Endothelial cell of umbilical vein (primary cell): ENCODE results near the gene EML6. TPM values are rescaled to one million over a fixed set of nuclear protein-coding genes. Genes with fewer than 3 reads are reported as not detected.

Experiments
- BruUV-seq: library from RNA; stranded (reverse); fragments of 400-500 nt; replicated peaks from 2 replicates; lab custom pipeline; 2021; lab: Mats Ljungman, UMichigan
- CTCF ChIA-PET: fragments of 300-600, 350-600 bp; sonication (Branson Sonifier 250); formaldehyde crosslinking; loops from one replicate; lab custom pipeline; 2021; ENCODE audit warnings: antibody characterized with exemption, inconsistent platforms; lab: Charles Lee
- POLR2A ChIA-PET: fragments of 300-600, 350-600 bp; sonication (Branson Sonifier 250); formaldehyde crosslinking; loops from one replicate; lab custom pipeline; 2021; ENCODE audit warnings: antibody characterized with exemption, inconsistent platforms; lab: Charles Lee
- DNase-seq: peaks from one replicate; pipeline ENCODE4 v3.0.0-alpha.2; 2011; ENCODE audit warnings: low read depth, low spot score
- FAIRE-seq: peaks from 2 replicates; lab custom pipeline; 2011; peaks lifted over from hg19 to GRCh38; lab: Jason Lieb, UNC
- H2AFZ ChIP-seq: 2 replicates; pipeline ENCODE4 v1.6.0; 2012; ENCODE audit warnings: low read depth, low read length, control low read depth, inconsistent platforms
- H3K27ac ChIP-seq: 2 replicates; pipeline ENCODE4 v1.5.1; 2011; ENCODE audit warnings: low read depth, mild to moderate bottlenecking, control low read depth, low read length, moderate library complexity; ENCODE audit not compliant: insufficient read depth
- H3K27me3 ChIP-seq, 2 experiments: 2 replicates each; pipeline versions ENCODE4 v1.6.0 to v1.6.1; 2011; ENCODE audit warnings: low read length in 2 of 2, mixed read lengths in 1 of 2; ENCODE audit not compliant: control insufficient read depth in 2 of 2, insufficient read depth in 2 of 2
- H3K36me3 ChIP-seq, 2 experiments: 2 replicates in 1 of 2; 3 replicates in 1 of 2; pipeline ENCODE4 v1.5.1; 2011; ENCODE audit warnings: low read length in 2 of 2, mild to moderate bottlenecking in 1 of 2, moderate library complexity in 1 of 2; ENCODE audit not compliant: control insufficient read depth in 2 of 2, insufficient read depth in 2 of 2; ENCODE audit errors: extremely low read depth in 1 of 2
- H3K4me1 ChIP-seq: 3 replicates; pipeline ENCODE4 v1.5.1; 2011; ENCODE audit warnings: mild to moderate bottlenecking, low read length; ENCODE audit not compliant: control insufficient read depth, insufficient read depth; ENCODE audit errors: extremely low read depth
- H3K4me2 ChIP-seq: 2 replicates; pipeline ENCODE4 v1.6.1; 2011; ENCODE audit warnings: low read length, control low read depth, mixed read lengths; ENCODE audit not compliant: insufficient read depth
- H3K4me3 ChIP-seq, 3 experiments: fragments of 200-600 bp in 1 of 3; sonication (generic), shearing (Covaris generic) in 1 of 3; replicated peaks in 1 of 3; 2 replicates each; pipeline ENCODE4 v1.5.1; 2011 to 2016; ENCODE audit warnings: control low read depth in 3 of 3, low read length in 3 of 3, mild to moderate bottlenecking in 2 of 3, inconsistent platforms in 1 of 3, low read depth in 1 of 3, moderate library complexity in 1 of 3; ENCODE audit not compliant: insufficient read depth in 1 of 3
- H3K79me2 ChIP-seq: 2 replicates; pipeline ENCODE4 v1.6.0; 2012; ENCODE audit warnings: low read length, inconsistent platforms; ENCODE audit not compliant: control insufficient read depth, insufficient read depth
- H3K9ac ChIP-seq: replicated peaks from 2 replicates; pipeline ENCODE3; 2011; ENCODE audit warnings: low read length, control low read depth; ENCODE audit not compliant: insufficient read depth; ENCODE audit errors: extremely low read depth
- H3K9me1 ChIP-seq: replicated peaks from 3 replicates; pipeline ENCODE4 v1.6.0; 2011; ENCODE audit warnings: mild to moderate bottlenecking, low read length; ENCODE audit not compliant: control insufficient read depth, insufficient read depth; ENCODE audit errors: extremely low read depth
- H3K9me3 ChIP-seq: replicated peaks from 2 replicates; pipeline ENCODE4 v1.5.1; 2012; ENCODE audit warnings: low read length, inconsistent platforms; ENCODE audit not compliant: control insufficient read depth, insufficient read depth
- H4K20me1 ChIP-seq: replicated peaks from 2 replicates; pipeline ENCODE3; 2011; ENCODE audit warnings: mild to moderate bottlenecking, low read length; ENCODE audit not compliant: control insufficient read depth, insufficient read depth; ENCODE audit errors: extremely low read depth
- CTCF ChIP-seq, 2 donors: IDR thresholded peaks; 1 replicate in 1 of 2; 2 replicates in 1 of 2; pipeline ENCODE4 v1.5.1; 2011; ENCODE audit warnings: low read length in 2 of 2, mild to moderate bottlenecking in 2 of 2, moderate library complexity in 2 of 2, control low read depth in 1 of 2, inconsistent platforms in 1 of 2, low read depth in 1 of 2; ENCODE audit not compliant: insufficient read depth in 1 of 2; ENCODE audit errors: extremely low read depth in 1 of 2
- EZH2 ChIP-seq: IDR thresholded peaks from 2 replicates; pipeline ENCODE4 v1.6.1; 2012; ENCODE audit warnings: borderline replicate concordance, low read depth, mild to moderate bottlenecking, moderate library complexity, low read length, inconsistent platforms; ENCODE audit not compliant: severe bottlenecking
- JUN ChIP-seq: IDR thresholded peaks from 2 replicates; pipeline ENCODE4 v1.6.1; 2011; ENCODE audit warnings: borderline replicate concordance, low read depth; ENCODE audit not compliant: insufficient read length, insufficient read depth
- MAX ChIP-seq: IDR thresholded peaks from 2 replicates; pipeline ENCODE4 v1.6.1; 2011; ENCODE audit not compliant: insufficient read depth, insufficient read length
- MYC ChIP-seq: IDR thresholded peaks from one replicate; pipeline ENCODE4 v1.6.1; 2011; ENCODE audit warnings: mild to moderate bottlenecking, low read depth, low read length
- POLR2AphosphoS5 ChIP-seq: IDR thresholded peaks from 2 replicates; pipeline ENCODE4 v1.6.1; 2012; ENCODE audit warnings: low read depth, mild to moderate bottlenecking, control low read depth, low read length, moderate library complexity; ENCODE audit not compliant: insufficient read depth
- dilution Hi-C: fragments of 300-500 bp; cut with MboI; formaldehyde crosslinking; loops from one replicate; pipeline ENCODE4 v1.15.0; 2019; ENCODE audit warnings: low sequenced_read_pairs; ENCODE audit not compliant: extremely low pct_ligation_motif_present
- intact Hi-C: fragments of 100-400 bp; cut with micrococcal nuclease; formaldehyde crosslinking; loops from one replicate; pipeline ENCODE4 v1.10.0; 2022
- polyA plus RNA-seq, 4 experiments: library from polyadenylated mRNA; depleted of rRNA in 3 of 4; stranded (reverse) in 3 of 4; unstranded in 1 of 4; fragments of >200 nt; gene quantifications; 2 replicates each; pipeline versions ENCODE4 v1.2.1 to v1.2.3, GENCODE V29; 2011 to 2012; ENCODE audit warnings: missing spikeins in 1 of 4
- total RNA-seq: library from RNA; stranded (reverse); gene quantifications from 2 replicates; pipeline ENCODE4 v1.2.3, GENCODE V29; 2021

The EML6 gene
- total and polyA plus RNA-seq, 2 donors (not counting 3 experiments of a cell fraction or from before 2014, with no cell fraction given): 0.79 to 2.1 TPM

- no peaks in the 10 kb centered on the region for H3K9me3 ChIP-seq
- H3K4me2 ChIP-seq: no peak overlapping the region
- H3K9ac ChIP-seq: no peak overlapping the region
- intact Hi-C loops (loop anchor here (10.0 kb wide), 2 partner anchors 502 to 1282 kb away; no protein-coding TSS in a partner anchor), dilution Hi-C loops (no loop called here)
- DNase-seq (no peak), FAIRE-seq (no peak)
- H3K4me3 ChIP-seq: no peak overlapping the region
- ChIA-PET CTCF (interaction anchor here (5.3 to 8.5 kb wide), 3 partner anchors 42 to 600 kb away, joined by 53 to 295 read pairs (median 205); no protein-coding TSS in a partner anchor), POLR2A (interaction anchor here (0.7 kb wide), 1 partner anchor 16 kb away, joined by 5 read pairs; no protein-coding TSS in a partner anchor)
- H3K36me3 ChIP-seq: no peaks in the 10 kb centered on the region
- no peak overlapping the region for H2AFZ ChIP-seq
- H3K79me2 ChIP-seq: no peaks in the 10 kb centered on the region
- H3K9me1 ChIP-seq: no peaks in the 10 kb centered on the region
- H4K20me1 ChIP-seq: no peaks in the 10 kb centered on the region
- H3K4me1 ChIP-seq: peaks cover 8% of the 10 kb centered on the region
- no peak overlapping the region for H3K27ac ChIP-seq
- BruUV-seq: no TSS peak
- H3K27me3 ChIP-seq: peaks cover 0 to 9% of the 10 kb centered on the region in 2 experiments
- TF ChIP-seq MYC (no peak), EZH2 (no peak), POLR2AphosphoS5 (no peak), JUN (no peak), CTCF (IDR thresholded peaks at IDR 0.05; ENCODE audit: extremely low read depth in 1 of 2, insufficient read depth in 1 of 2, low read depth in 1 of 2, low read length in 2 of 2) (no peak), MAX (no peak)
Observed at GRCh38 chr2:54706622-54707021, 16.8 kb upstream of the EML6 start.
